CD14-positive monocyte (primary cell): ENCODE measurements around the gene FOXP4. TPM values are rescaled to one million over a fixed set of nuclear protein-coding genes. Genes with fewer than 3 reads are reported as not detected.

Experiments used
- DNase-seq, 3 donors: peaks; one replicate each; pipeline ENCODE4 v3.0.0-alpha.2; 2011 to 2022
- H2AFZ ChIP-seq: 2 replicates; pipeline ENCODE4 v1.6.0; 2012; ENCODE audit warnings: mild to moderate bottlenecking, low read depth, low read length, inconsistent platforms; ENCODE audit not compliant: insufficient read depth, poor library complexity, severe bottlenecking
- H3K27ac ChIP-seq, 2 donors: 1 replicate in 1 of 2; 2 replicates in 1 of 2; pipeline ENCODE4 v1.5.1; 2012 to 2013; ENCODE audit warnings: low read length in 2 of 2, control low read depth in 1 of 2, inconsistent platforms in 1 of 2, low read depth in 1 of 2, mild to moderate bottlenecking in 1 of 2
- H3K27me3 ChIP-seq, 2 donors: one replicate each; pipeline versions ENCODE4 v1.6.0 to v1.6.1; 2011 to 2013; ENCODE audit warnings: low read length in 2 of 2; ENCODE audit not compliant: control insufficient read depth in 2 of 2, insufficient read depth in 2 of 2
- H3K36me3 ChIP-seq, 2 donors: replicated peaks in 1 of 2; 1 replicate in 1 of 2; 2 replicates in 1 of 2; pipeline versions ENCODE4 v1.5.1 to v1.6.1; 2012 to 2013; ENCODE audit warnings: low read length in 2 of 2, control low read depth in 1 of 2, inconsistent platforms in 1 of 2, mild to moderate bottlenecking in 1 of 2; ENCODE audit not compliant: insufficient read depth in 2 of 2, control insufficient read depth in 1 of 2
- H3K4me1 ChIP-seq, 2 donors: 1 replicate in 1 of 2; 2 replicates in 1 of 2; pipeline versions ENCODE4 v1.5.1 to v1.6.1; 2012 to 2013; ENCODE audit warnings: low read length in 2 of 2, control low read depth in 1 of 2, inconsistent platforms in 1 of 2, mild to moderate bottlenecking in 1 of 2, moderate library complexity in 1 of 2; ENCODE audit not compliant: insufficient read depth in 2 of 2, control insufficient read depth in 1 of 2
- H3K4me2 ChIP-seq: replicated peaks from 2 replicates; pipeline ENCODE3; 2012; ENCODE audit warnings: low read length, moderate library complexity, mild to moderate bottlenecking; ENCODE audit not compliant: poor library complexity, severe bottlenecking; ENCODE audit errors: extremely low read depth
- H3K4me3 ChIP-seq, 3 experiments: fragments of 200-600 bp in 1 of 3; sonication (generic) in 1 of 3; replicated peaks in 1 of 3; 1 replicate in 2 of 3; 2 replicates in 1 of 3; pipeline ENCODE4 v1.5.1; 2011 to 2013; ENCODE audit warnings: low read length in 3 of 3, mild to moderate bottlenecking in 3 of 3, control low read depth in 2 of 3, low read depth in 2 of 3, inconsistent platforms in 1 of 3, moderate library complexity in 1 of 3
- H3K79me2 ChIP-seq: 2 replicates; pipeline ENCODE4 v1.6.0; 2012; ENCODE audit warnings: mild to moderate bottlenecking, control low read depth, inconsistent platforms, low read length, moderate library complexity; ENCODE audit not compliant: insufficient read depth
- H3K9ac ChIP-seq: 2 replicates; pipeline ENCODE4 v1.6.0; 2017; ENCODE audit warnings: low read length, mild to moderate bottlenecking; ENCODE audit not compliant: insufficient read depth, poor library complexity, severe bottlenecking
- H3K9me3 ChIP-seq, 2 donors: replicated peaks in 1 of 2; 1 replicate in 1 of 2; 2 replicates in 1 of 2; pipeline versions ENCODE4 v1.5.1 to v1.6.1; 2012 to 2013; ENCODE audit warnings: low read length in 2 of 2, control low read depth in 1 of 2; ENCODE audit not compliant: control insufficient read depth in 1 of 2, insufficient read depth in 1 of 2
- H4K20me1 ChIP-seq: 2 replicates; pipeline ENCODE4 v1.6.0; 2012; ENCODE audit warnings: mild to moderate bottlenecking, low read length, control low read depth, moderate library complexity; ENCODE audit not compliant: insufficient read depth
- H3K27ac Mint-ChIP-seq, 7 donors: one replicate each; pipeline ENCODE4 v1.8.0; 2020; ENCODE audit warnings: mild to moderate bottlenecking in 7 of 7, mixed read lengths in 7 of 7, moderate library complexity in 6 of 7, inconsistent platforms in 2 of 7
- H3K27me3 Mint-ChIP-seq, 3 donors: one replicate each; pipeline ENCODE4 v1.8.0; 2021 to 2022; ENCODE audit warnings: low read depth in 3 of 3, mild to moderate bottlenecking in 3 of 3, mixed read lengths in 3 of 3, moderate library complexity in 3 of 3, inconsistent platforms in 1 of 3
- H3K36me3 Mint-ChIP-seq, 2 donors: one replicate each; pipeline ENCODE4 v1.8.0; 2020; ENCODE audit warnings: mixed read lengths in 2 of 2, inconsistent platforms in 1 of 2, mild to moderate bottlenecking in 1 of 2
- H3K4me1 Mint-ChIP-seq: one replicate; pipeline ENCODE4 v1.8.0; 2020; ENCODE audit warnings: mild to moderate bottlenecking, mixed read lengths
- H3K4me3 Mint-ChIP-seq, 2 donors: one replicate each; pipeline ENCODE4 v1.8.0; 2020; ENCODE audit warnings: mild to moderate bottlenecking in 2 of 2, mixed read lengths in 2 of 2, moderate library complexity in 1 of 2
- H3K9me3 Mint-ChIP-seq, 7 donors: one replicate each; pipeline ENCODE4 v1.8.0; 2020 to 2022; ENCODE audit warnings: mixed read lengths in 7 of 7, mild to moderate bottlenecking in 6 of 7, moderate library complexity in 6 of 7, inconsistent platforms in 2 of 7
- WGBS: methylation state at CpG from one replicate; pipeline ENCODE4 v1.1.5; 2013; ENCODE audit warnings: missing lambda C conversion rate; ENCODE audit not compliant: insufficient coverage; 5-methylcytosine and 5-hydroxymethylcytosine counted together
- intact Hi-C, 2 donors: fragments of 100-400 bp; cut with micrococcal nuclease; formaldehyde crosslinking; loops; one replicate each; pipeline versions ENCODE4 v1.15.0 to v1.15.1; 2023
- polyA plus RNA-seq, 3 donors: library from polyadenylated mRNA; depleted of rRNA in 1 of 3; unstranded in 2 of 3; stranded (reverse) in 1 of 3; fragments of 300-500 nt in 2 of 3; fragments of >200 nt in 1 of 3; fragmentation: Illumina TruSeq in 2 of 3; gene quantifications; 1 replicate in 2 of 3; 2 replicates in 1 of 3; pipeline ENCODE4 v1.2.3, GENCODE V29; 2012 to 2021
- TF ChIP-seq, protein P1 (sequence below): fragments of 200-600 bp; IDR thresholded peaks from one replicate; pipeline ENCODE4 v1.8.0; 2022; ENCODE audit warnings: antibody characterized with exemption, mild to moderate bottlenecking

Gene FOXP4
- polyA plus RNA-seq, 3 donors, result 0.62 to 7.6 (median 0.65) TPM

DNA sequence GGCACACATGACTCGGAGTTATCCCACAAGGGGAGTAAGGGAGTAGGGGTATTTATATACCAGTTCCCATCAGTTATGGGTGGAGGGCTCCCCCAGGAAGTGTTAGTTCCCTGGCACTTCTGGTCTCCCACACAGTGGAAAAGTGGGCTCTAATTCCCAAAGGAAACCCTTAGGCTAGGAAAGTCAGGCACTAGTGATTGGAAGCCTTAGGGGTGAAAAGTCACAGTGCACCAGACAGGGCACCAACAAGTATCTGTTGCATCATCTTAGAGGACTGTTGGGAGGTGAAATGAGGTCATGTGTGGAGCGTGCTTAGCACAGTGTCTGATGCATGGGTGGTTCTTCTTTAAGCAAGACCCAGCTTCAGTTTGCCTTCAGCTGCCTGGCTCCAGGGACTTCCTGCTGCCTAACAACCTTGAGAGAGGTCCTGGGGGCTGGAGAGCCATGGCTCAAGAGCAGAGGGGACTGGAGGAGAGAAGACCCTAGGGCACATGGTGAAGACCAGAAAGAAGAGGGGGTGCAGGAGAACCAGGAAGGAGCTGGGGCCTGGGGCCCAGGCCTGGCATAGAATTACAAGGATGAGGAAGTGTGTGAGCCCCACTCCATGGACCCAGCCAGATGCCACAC, 7.5 kb upstream of the FOXP4 start:
- Mint-ChIP-seq H3K4me1 (peaks cover 34% of the 10 kb centered on the region), H3K27me3 (peaks cover 10 to 25% (median 25%) of the 10 kb centered on the region in 3 donors), H3K9me3 (peaks cover 0 to 3% (median 0%) of the 10 kb centered on the region in 7 donors), H3K36me3 (peaks cover 0 to 3% of the 10 kb centered on the region in 2 donors), H3K27ac (peak overlapping the region; percentile 93 to 99 (median 95)), H3K4me3 (peak overlapping the region; percentile 47 to 71)
- intact Hi-C loops, result no loop called here
- H3K27ac ChIP-seq, result peak overlapping the region; percentile 77 to 85
- no peaks in the 10 kb centered on the region for H4K20me1 ChIP-seq
- DNase-seq, result peak; percentile 83 to 92 (median 90)
- TF ChIP-seq, protein P1, sequence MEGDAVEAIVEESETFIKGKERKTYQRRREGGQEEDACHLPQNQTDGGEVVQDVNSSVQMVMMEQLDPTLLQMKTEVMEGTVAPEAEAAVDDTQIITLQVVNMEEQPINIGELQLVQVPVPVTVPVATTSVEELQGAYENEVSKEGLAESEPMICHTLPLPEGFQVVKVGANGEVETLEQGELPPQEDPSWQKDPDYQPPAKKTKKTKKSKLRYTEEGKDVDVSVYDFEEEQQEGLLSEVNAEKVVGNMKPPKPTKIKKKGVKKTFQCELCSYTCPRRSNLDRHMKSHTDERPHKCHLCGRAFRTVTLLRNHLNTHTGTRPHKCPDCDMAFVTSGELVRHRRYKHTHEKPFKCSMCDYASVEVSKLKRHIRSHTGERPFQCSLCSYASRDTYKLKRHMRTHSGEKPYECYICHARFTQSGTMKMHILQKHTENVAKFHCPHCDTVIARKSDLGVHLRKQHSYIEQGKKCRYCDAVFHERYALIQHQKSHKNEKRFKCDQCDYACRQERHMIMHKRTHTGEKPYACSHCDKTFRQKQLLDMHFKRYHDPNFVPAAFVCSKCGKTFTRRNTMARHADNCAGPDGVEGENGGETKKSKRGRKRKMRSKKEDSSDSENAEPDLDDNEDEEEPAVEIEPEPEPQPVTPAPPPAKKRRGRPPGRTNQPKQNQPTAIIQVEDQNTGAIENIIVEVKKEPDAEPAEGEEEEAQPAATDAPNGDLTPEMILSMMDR, result no peak
- H3K9me3 ChIP-seq, result no peaks in the 10 kb centered on the region
- H3K36me3 ChIP-seq, result no peaks in the 10 kb centered on the region
- H3K4me1 ChIP-seq, result peaks cover 32 to 33% of the 10 kb centered on the region in 2 donors
- peak overlapping the region; percentile 39 for H3K9ac ChIP-seq
- H3K4me3 ChIP-seq, result no peak overlapping the region
- H3K4me2 ChIP-seq, result no peak overlapping the region
- H2AFZ ChIP-seq, result peak overlapping the region; percentile 64
- H3K27me3 ChIP-seq, result no peaks in the 10 kb centered on the region
- WGBS, result 0% methylated on average over 1 of the region's 2 CpGs
- H3K79me2 ChIP-seq, result no peaks in the 10 kb centered on the region

DNA sequence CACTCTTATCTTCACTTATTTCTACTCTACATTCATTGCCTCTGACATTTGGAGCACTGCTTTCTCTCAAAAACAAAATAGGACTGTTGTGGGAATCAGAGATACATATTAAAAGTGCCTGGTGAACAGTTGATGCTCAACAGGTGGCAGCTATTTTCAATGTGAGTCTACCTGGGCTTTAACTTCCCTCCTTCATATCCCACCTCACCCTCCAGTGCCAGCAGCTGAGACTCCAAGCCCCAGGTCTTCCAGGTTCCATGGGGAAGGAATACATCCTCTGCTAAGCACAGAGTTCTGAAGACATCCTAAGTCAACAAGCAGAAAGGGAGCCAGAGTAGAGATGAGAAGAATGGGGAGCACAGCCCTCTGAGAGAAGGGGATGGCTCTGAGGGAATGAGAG, 7.0 kb upstream of the FOXP4 start:
- no peak overlapping the region for H3K4me2 ChIP-seq
- peak overlapping the region; percentile 39 for H3K9ac ChIP-seq
- Mint-ChIP-seq H3K4me1 (peaks cover 34% of the 10 kb centered on the region), H3K27me3 (peaks cover 12 to 26% (median 24%) of the 10 kb centered on the region in 3 donors), H3K36me3 (peaks cover 0 to 3% of the 10 kb centered on the region in 2 donors), H3K27ac (peak overlapping the region; percentile 93 to 99 (median 95)), H3K9me3 (peaks cover 0 to 3% (median 0%) of the 10 kb centered on the region in 7 donors), H3K4me3 (peak overlapping the region in 1 of 2 donors; percentile 71)
- H3K4me3 ChIP-seq, result no peak overlapping the region
- peaks cover 0 to under 1% of the 10 kb centered on the region in 2 donors for H3K27me3 ChIP-seq
- H3K79me2 ChIP-seq, result no peaks in the 10 kb centered on the region
- peak overlapping the region; percentile 77 to 85 for H3K27ac ChIP-seq
- no peaks in the 10 kb centered on the region for H3K36me3 ChIP-seq
- H2AFZ ChIP-seq, result no peak overlapping the region
- TF ChIP-seq, protein P1, result no peak
- peaks cover 32 to 33% of the 10 kb centered on the region in 2 donors for H3K4me1 ChIP-seq
- DNase-seq, result no peak
- H4K20me1 ChIP-seq, result no peaks in the 10 kb centered on the region
- intact Hi-C loops, result no loop called here
- H3K9me3 ChIP-seq, result no peaks in the 10 kb centered on the region
